GM21423 (cell line): Measurements from ENCODE around the gene TBX2.
"Not testable (repeated sequence)": the region's sequence is repeated elsewhere in the genome, so short reads cannot be mapped to it uniquely, and the experiment has no call there.

Experiments used
- ATAC-seq: cut with Tn5 transposase; IDR thresholded peaks from one replicate; pipeline ENCODE4 v1.9.1; 2021; ENCODE audit warnings: mild to moderate bottlenecking, moderate library complexity; ENCODE audit not compliant: unreplicated experiment

The TBX2 gene

DNA sequence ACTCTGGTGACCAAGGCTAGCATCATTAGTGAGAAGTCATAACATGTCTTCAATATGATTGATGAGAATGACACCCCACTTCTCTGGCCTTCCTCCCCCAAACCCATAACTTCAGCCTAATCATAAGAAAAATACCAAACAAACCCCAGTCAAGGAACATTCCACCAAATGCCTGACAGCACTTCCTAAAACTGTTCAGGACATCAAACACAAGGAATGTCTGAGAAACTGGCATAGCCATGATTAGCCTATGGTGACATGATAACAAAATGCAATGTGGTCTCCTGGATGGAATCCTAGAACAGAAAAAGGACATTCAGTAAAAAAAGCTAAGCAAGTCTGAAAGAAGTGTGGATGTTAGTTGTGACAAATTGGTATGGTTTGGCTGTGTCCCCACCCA is 27.9 kb downstream of the TBX2 start:
- no peak for ATAC-seq

DNA sequence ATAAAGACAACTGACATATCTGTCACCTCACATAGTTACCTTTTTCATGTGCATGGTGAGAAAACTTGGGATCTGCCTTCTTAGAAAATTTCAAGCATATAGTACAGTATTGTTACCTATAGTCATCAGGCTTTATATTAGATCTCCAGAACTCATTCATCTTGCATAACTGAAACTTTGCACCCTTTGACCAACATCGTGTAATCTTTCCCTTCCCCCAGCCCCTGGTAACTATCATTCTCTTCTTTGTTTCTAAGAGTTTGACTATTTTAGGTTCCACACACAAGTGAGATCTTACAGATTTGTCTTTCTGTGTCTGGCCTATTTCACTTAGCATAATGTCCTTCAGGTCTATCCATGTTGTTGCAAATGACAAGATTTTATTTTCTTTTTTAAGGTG is 29.6 kb downstream of the TBX2 start:
- no peak for ATAC-seq

DNA sequence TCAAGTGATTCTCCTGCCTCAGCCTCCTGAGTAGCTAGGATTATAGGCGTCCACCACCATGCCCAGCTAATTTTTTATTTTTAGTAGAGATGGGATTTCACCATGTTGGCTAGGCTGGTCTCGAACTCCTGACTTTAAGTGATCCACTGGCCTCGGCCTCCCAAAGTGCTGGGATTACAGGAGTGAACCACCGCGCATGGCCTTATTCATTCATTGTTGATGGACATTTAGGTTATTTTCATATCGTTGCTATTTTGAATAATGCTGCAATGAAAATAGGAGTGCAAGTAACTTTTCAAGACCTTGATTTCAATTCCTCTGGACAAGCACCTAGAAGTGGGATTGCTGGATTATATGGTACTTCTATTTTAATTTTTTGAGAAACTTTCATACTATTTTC is 30.2 kb downstream of the TBX2 start:
- ATAC-seq, result not testable (repeated sequence)

DNA sequence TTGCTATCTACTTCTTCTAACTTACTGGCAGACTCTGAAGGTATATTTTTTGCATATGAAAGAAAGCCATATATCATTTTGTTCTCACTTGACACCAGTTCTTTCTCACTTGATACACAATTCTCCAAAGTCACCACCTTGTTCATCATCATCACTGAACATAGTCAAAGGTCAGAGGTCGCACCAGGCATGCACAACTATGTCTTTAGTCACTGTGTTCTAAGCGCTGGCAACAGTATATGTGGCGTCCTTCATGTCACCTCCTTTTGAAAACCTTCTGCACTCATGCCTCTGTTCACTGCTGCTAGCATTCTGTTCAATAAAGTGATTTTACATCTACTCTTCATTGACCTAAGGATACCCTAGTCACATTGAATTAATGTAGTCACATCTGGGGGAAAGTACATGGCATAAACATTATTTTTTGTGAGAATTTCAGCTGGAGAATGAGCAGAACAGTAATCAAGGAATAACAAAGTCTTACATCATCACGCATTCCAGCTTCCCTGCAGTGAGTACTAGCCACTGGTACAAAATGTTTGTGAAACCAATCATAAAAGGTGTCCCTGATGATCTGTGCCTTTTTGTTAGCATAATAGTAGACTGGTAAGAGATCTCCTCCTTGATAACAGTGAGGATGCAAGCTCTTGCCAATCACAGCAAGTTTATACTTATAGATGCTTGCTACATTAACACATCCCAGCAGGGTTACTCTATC is 32.1 kb downstream of the TBX2 start:
- ATAC-seq, result no peak

DNA sequence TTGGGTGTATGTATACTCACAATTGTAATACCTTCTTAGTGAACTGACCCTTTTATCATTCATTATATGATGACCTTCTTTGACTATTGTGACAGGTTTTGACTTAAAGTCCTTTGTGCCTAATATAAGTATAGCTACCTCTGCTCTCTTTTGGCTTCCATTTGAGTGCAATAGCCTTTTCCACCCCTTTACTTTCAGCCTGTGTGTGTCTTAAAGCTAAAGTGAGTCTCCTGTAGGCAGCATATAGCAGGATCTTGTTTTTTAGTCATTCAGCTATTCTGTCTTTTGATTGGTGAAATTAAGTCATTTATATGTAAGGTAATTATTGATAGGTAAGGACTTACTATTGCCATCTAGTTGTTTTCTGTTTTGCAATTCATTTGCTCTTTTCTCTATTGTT is 36.6 kb downstream of the TBX2 start:
- ATAC-seq, result no peak

DNA sequence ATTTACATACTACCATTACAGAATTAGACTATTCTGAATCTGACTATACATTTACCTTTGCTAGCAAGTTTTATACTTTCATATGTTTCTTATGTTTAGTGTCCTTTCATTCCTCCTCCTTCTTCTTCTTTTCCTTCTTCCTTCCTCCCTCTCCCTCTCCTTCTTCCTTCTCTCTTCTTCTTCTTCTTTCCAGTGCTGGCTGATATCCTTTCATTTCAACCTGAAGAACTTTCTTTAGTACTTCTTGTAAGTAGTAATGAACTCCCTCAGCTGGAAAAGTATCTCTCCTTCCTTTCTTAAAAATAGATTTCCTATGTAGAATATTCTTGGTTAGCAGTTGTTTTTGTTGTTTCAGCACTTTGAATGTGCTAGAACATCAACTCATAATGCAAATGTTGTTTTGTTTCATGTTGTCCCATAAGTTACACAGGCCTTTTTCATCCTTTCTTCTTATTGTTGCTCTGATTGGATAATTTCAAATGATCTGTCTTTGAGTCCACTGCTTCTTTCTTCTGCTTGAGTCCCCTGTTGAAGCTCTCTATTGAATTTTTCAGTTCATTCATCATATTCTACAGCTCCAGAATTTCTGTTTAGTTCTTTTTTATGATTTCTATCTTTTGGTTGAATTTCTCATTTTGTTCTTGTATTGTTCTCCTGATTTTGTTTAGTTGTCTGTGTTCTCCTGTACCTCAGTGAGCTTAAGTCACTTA is 37.5 kb downstream of the TBX2 start:
- no peak for ATAC-seq

DNA sequence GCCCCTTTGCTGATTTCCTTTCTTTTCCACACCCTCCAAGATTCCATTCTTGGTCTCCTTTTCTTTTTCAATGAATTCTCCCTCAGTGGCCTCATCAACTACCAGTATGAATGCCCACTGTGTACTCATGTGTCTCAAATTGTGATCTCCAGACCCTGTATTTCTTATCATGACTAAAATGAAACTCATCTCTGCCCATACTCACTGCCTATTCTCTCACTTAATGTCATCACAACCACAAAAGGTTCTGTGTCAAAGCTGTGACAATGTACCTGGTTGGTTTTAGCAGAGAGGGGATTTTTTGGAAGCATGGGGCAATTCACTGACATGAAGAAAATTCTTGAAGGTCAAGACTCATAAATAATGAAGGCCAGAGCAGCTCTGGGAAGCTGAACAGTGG is 41.1 kb downstream of the TBX2 start:
- no peak for ATAC-seq

DNA sequence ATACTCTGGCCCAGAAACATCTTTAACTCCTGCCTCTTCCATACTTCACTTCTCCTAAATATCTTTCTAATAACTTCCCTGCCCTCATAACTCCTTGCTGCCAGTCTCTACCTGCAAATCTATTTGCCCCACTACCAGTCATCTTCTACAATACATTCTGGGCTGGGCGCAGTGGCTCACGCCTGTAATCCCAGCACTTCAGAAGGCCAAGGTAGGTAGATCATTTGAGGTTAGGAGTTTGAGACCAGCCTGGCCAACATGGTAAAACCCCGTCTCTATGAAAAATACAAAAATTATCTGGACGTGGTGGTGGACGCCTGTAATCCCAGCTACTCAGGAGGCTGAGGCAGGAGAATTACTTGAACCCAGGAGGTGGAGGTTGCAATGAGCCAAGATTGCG is 41.9 kb downstream of the TBX2 start:
- not testable (repeated sequence) for ATAC-seq

DNA sequence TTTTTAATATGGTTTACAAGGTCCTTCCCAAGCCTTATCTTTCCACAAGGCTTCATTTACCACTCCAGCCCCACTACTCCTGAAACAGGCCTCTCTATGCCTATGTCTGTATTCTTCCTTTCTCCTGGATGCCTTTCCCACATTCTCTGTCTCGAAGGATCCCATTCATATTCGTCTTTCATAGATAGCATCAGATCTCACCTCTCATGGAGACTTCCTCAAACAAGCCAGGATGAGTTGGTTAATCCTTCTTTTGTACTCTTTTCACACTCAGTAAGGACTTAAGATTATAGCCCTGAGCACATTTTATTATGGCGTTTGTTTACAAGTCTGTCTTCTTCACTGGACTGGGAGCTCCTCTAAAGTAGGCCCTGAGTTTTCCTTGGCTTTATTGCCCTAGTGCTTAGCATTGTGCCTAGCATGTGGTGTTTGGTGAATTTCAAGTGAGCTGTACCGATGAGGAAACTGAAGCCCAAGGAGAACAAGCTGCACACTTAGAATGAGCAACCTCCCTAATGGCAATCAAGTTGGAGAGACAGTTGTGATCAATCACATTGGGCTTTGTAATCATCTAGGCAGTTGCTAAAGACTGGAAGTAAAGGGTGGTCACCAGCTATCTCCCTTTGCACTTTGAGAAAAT is 42.6 kb downstream of the TBX2 start:
- no peak for ATAC-seq

DNA sequence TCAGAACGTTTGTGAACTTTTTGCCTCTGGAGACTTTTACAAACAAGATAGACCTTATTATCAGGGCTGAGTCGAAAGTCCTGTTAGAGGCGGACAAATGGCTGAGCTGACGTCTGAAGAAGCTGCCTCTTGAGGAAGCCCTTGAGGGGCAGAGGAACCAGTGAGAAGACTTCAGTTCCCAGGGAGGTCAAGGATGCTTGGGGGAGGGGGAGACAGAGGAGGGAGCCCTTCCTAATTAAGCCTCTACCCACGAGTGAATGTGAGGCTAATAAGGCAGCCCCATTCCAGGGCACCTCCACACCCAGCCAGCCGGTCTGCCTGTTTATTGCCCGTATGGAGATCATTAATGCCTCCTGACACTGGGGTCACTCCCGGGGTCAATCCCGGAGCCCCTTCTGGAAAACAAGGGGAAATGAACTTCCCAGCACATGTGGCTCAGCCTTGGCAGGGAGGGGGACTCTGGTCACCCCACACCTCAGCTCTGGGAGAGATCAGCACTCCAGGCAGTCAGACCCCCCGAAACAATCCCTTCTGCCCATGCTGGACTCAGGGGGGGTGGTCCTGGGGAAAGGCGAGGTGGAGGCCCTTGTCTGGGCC is 43.3 kb downstream of the TBX2 start:
- ATAC-seq, result no peak

DNA sequence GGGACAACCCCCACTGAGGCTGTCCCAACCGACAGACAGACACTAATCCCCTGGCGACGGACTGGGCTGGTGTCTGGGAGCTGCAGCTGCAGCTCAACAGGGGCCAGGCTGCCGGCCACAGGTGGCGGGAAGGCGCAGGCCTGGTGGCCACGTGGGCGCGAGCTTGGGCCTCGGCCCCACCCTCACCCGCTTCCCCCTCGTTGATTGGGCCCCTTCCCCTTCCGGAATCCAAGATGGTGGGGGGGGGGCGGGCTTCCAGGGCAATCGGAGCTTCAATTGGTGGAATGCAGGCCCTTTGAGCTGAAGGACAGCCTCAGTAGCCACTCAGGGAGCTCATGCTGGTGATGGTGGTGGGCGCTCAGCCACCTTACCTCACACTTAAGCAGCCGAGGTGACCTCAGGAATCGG is 43.8 kb downstream of the TBX2 start:
- ATAC-seq, result no peak

DNA sequence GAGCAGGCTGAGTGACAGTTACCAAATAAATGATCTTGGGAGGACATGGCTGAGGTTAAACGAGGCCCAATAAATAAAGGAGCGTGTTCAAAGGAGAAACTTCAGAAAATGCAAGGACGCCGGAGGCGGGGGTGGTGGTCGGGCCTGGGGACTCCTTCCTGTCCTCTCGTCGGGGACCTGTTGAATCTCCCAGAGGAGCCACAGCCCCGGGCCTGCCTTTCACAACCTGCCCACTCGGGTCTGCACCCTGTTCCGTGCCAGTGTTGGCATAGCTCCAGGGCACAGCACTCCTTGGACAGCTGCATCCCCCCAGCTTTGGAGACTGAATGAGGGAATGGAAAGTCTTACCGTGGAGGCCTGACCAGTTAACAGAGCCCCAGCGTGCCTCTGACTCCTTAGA is 44.4 kb downstream of the TBX2 start:
- no peak for ATAC-seq

DNA sequence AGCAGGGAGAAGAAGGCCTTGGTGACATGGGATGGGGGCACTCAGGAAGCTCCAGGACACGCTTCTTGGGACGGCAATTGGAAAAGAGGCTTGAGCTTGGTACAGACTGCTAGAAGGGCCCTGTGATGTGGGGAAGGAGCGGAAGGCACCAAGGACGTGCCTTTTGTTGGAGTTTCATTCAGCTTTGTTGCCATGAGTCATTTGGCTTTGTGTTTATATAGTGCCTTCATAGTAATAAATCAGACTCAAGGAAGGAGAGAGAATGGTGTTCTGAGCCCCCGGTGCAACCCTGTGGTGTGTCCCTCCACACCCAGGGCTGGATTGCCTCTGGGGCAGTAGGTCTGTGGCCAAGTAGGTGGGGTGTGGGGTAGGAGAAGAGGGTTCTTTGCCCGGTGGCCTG is 45.2 kb downstream of the TBX2 start:
- ATAC-seq, result no peak

DNA sequence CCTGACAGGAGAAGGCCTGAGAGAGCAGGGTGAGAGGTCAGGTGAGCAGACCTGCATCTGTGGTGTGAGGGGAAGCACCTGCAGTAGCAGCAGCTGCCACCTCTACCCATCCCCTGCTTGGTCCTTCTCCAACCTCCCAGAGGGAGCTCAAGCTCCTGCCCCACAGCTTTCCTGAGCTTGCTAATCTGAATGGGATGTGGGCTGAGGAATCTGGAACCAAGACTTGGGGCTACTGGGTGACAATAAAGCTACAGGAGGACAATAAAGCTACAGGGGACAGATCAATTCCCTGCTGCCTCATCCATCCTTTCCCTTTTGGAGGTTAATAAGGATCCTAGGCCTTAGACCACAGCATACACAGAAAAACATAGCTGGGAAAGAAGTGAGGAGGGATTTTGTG is 47.7 kb downstream of the TBX2 start:
- ATAC-seq, result no peak

DNA sequence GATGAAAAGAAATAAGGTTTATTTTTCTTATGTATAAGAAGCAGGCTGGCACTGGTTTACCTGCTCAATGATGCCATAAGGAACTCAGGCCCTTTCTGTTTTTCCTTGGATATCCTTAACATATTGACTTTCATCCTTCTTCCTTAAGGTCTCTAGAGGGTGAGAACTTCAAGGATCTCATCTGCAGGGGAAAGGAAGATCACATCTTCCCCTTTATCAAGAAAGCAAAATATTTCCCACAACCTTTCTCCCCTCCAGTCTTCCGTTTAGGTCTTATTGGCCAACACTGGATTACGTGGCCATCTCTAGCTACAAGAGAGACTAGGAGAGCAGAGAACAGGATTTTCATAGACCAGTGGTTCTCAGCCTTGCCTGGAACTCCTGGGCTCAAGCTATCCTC is 48.4 kb downstream of the TBX2 start:
- no peak for ATAC-seq

DNA sequence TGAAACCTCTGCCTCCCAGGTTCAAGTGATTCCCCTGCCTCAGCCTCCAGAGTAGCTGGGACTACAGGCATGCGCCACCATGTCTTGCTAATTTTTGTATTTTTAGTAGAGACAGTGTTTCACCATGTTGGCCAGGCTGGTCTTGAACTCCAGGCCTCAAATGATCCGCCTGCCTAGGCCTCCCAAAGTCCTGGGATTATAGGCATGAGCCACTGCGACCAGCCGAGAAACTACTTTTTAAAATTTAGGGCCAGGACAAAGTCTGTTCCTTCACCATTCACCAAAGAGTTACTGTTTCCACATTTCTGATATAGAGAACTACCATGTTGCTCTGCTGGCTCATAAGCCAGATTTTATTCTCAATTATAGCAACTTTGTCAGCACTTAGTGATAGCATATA is 49.5 kb downstream of the TBX2 start:
- not testable (repeated sequence) for ATAC-seq

DNA sequence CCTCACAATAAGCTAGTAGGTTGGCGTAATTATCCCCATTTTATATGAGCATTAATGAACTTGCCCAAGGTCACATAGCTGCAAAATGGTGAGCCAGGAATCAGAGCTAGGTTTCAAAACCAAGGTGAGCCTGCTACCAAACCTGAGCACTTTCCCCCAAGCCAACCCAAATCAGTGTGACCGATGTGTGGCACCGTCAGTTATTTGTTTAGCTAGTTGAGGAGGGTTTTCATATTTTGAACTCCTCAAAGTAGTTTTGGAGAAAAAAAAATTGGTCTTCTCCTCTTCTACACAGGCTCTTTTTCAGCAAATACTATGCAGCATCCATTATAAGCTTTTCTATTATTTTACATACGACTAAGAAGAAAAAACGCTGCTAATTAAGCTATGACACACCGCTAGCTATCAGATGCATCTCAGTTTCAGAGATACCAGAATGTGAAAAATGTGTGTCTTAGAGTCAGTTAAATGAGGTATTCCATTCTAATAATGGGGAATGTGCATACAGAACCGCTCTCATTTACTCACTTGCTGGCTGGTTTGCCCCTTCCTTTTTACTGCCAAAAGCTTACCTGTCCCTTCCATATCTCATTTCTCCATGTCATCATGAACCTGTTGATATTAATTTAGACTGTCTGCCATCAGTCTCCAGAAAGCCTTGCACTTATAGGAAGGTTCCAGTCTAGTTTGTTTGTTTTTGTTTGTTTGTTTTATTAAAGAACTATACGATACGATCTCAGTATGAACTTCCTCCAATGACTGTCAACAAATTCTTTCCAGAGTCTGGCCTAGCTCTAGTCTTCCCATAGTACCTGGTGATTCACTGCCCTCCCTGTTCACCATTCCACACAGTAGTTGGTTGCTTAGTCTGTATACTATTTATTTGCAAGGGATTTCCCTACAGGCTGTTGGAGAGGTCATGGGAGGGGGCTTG is 50.3 kb downstream of the TBX2 start:
- no peak for ATAC-seq

DNA sequence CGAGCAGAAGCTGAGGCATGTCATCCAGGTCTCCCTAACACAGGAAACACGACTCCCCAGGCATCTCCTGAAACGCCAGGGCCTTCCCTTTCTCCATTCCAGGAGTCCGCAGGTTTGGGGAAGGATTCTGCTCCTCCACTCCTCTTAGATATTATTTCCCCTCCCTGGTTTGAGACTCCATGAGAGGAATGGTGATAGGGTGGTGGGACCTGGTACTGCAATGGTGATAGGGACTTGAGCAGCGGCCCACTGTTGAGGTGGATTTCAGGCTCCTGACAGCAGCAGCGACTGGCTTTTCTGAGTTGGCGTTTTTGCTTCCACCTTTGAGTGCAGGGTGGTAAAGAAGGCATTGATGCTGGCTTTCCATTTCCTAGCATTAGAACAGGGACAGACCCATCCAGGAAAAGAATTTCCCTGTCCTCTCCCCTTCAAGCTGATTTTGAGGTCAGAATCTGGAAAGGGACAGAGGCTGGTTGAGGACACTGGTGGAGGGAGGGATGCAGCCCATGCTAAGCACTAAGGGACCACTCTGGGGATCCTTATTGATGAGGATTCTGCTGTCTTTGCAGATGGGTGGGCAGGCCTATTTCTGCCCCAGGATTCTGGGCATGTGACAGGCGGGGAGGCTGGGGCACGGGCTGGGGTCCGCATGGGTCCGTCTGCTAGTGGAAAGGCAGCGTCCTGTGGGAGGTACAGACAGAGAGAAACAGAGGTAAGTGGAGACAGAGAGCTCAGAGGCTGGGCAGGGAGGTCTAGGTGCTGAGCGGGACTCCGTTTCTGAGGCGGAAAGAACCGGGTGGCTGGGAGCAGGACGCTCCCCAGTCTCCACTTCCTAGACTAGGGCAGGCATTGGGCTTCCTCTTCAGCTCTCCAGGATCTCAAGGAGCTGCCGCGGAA is 51.2 kb downstream of the TBX2 start:
- no peak for ATAC-seq

DNA sequence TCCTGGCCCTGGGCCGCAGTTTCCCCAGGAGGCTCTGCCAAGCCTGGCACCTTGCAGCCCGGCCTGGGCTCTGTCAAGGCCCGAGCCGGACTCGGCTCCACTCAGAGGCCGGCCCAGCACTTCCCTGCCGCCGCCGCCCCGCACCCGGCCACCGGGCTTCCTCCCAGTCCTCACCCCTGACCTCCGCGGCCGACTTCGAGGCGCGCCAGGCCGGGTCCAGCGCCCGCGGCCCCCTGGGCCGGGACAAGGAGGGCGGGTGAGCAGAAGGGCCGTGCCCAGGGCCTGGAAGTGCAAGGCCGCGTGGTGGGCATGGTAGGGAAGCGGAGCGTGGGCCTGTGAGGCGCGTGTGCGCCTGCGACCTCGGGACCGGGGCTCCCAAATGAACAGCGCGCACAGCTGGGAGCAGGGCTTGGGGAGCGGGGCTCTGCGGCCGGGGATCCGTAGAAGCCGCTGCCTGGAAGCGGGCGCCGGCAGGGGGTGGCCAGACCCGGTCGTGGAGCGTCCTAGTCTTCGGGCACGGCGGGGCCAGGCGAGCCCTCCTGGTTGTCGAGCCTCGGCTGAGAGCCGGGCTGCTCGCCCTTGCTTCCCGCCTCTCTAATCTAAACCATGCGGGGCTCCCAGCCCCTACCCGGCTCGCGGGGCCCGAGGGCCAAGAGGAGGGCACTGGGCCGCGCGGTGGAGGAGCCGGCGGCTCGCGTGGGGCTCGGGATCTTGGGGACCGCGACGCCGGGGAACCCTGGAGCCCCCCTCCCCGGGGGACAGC is 52.1 kb downstream of the TBX2 start:
- no peak for ATAC-seq
